Activated CD8-positive, alpha-beta T cell treated with anti-CD3 and anti-CD28 coated beads, Interleukin-2, amount 10 ng/mL, durations not matched to agents 7 days and 5 days (primary cell): ENCODE data around the gene CHRM5. TPM values are rescaled to one million over a fixed set of nuclear protein-coding genes. Genes with fewer than 3 reads are reported as not detected.
A peak's percentile ranks its signal among the peaks of the same experiment; 100 is the strongest.
"Not testable (repeated sequence)": the region's sequence is repeated elsewhere in the genome, so short reads cannot be mapped to it uniquely, and the experiment has no call there.

ENCODE experiments used
- ATAC-seq: fragments of 150-1000 bp; cut with Tn5 transposase; one replicate; pipeline ENCODE4 v1.10.0; 2021; ENCODE audit warnings: moderate library complexity
- CTCF ChIA-PET: fragments of 350-600 bp; sonication (Branson Sonifier 250); formaldehyde crosslinking; loops from one replicate; lab custom pipeline; 2021; ENCODE audit warnings: antibody characterized with exemption; lab: Charles Lee
- POLR2A ChIA-PET: fragments of 350-600 bp; sonication (Branson Sonifier 250); formaldehyde crosslinking; loops from one replicate; lab custom pipeline; 2021; ENCODE audit warnings: antibody characterized with exemption; lab: Charles Lee
- DNase-seq: peaks from one replicate; pipeline ENCODE4 v3.0.0-alpha.2; 2020
- H3K27ac Mint-ChIP-seq: one replicate; pipeline ENCODE4 v1.8.0; 2021; ENCODE audit warnings: mild to moderate bottlenecking, mixed read lengths
- H3K27me3 Mint-ChIP-seq: one replicate; pipeline ENCODE4 v1.8.0; 2021; ENCODE audit warnings: low read depth, mixed read lengths
- H3K36me3 Mint-ChIP-seq: one replicate; pipeline ENCODE4 v1.8.0; 2021; ENCODE audit warnings: low read depth, mixed read lengths
- H3K4me1 Mint-ChIP-seq: one replicate; pipeline ENCODE4 v1.8.0; 2021; ENCODE audit warnings: low read depth, mixed read lengths
- H3K4me3 Mint-ChIP-seq: one replicate; pipeline ENCODE4 v1.8.0; 2021; ENCODE audit warnings: mild to moderate bottlenecking, mixed read lengths
- H3K9me3 Mint-ChIP-seq: one replicate; pipeline ENCODE4 v1.8.0; 2022; ENCODE audit warnings: mixed read lengths; ENCODE audit not compliant: insufficient read depth
- total RNA-seq, 2 experiments: library from RNA; stranded (reverse); gene quantifications; one replicate each; pipeline ENCODE4 v1.2.3, GENCODE V29; 2021

CHRM5 gene
- total RNA-seq, 2 experiments from 2014 or later = not detected

DNA sequence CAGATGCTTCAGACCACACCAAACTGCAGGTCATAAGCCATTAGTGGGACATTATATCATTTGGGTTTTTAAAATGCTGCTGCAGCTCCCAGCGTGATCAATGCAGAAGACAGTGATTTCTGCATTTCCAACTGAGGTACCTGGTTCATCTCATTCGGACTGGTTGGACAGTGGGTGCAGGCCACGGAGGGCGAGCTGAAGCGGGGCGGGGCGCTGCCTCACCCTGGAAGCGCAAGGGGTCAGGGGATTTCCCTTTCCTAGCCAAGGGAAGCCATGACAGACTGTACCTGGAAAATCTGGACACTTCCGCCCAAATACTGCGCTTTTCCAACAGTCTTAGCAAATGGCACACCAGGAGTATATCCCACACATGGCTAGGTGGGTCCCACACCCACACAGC lies 27.4 kb downstream of the CHRM5 start:
- DNase-seq, H3K9me3 Mint-ChIP-seq, ATAC-seq, H3K4me1 Mint-ChIP-seq, POLR2A ChIA-PET, H3K36me3 Mint-ChIP-seq, CTCF ChIA-PET, H3K4me3 Mint-ChIP-seq, H3K27ac Mint-ChIP-seq, H3K27me3 Mint-ChIP-seq: not testable (repeated sequence)

DNA sequence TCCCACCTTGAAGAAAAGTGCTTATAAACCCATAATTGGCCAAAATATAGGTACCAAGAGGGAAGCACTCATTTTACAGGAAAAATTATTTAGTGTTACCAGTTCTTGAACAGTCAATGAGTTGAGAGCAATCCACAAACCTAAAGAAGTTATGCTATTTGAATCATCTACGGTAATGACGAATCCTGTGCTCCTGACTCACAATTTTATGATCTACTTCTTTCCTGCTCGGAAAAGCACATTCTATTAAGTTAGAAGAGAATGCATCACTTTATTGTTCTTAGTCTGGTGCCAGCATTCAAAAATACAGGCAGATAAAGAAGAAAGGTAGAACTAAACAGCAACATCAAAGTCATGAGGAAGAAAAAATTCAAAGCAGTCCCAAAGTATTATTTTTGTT lies 33.2 kb downstream of the CHRM5 start:
- Mint-ChIP-seq H3K36me3 (no peaks in the 10 kb centered on the region), H3K4me1 (no peaks in the 10 kb centered on the region), H3K9me3 (no peaks in the 10 kb centered on the region), H3K4me3 (no peak overlapping the region), H3K27me3 (no peaks in the 10 kb centered on the region), H3K27ac (no peak overlapping the region)
- ChIA-PET POLR2A (no interaction called here), CTCF (no interaction called here)
- ATAC-seq (no peak), DNase-seq (no peak)

DNA sequence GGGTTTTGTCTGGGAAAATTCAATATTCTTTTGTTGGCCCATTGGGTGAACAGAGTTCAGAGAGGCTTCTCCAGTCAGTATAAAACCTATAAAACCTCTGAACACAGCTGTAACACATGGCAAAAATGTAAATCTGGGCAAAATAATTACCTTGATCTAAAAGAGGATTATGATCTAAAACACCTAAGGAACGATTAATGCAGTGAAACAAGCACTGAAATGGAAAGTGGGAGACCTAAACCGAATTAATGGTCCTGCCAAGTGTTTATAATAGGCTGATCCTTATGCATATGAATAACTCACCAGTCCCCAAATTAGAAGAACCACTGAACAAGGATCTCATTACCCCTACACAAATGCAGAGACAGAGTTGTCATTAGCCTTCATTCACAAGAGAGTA lies 38.1 kb downstream of the CHRM5 start:
- Mint-ChIP-seq H3K27ac (no peak overlapping the region), H3K4me3 (no peak overlapping the region), H3K27me3 (no peaks in the 10 kb centered on the region), H3K4me1 (no peaks in the 10 kb centered on the region), H3K36me3 (no peaks in the 10 kb centered on the region), H3K9me3 (no peaks in the 10 kb centered on the region)
- ChIA-PET POLR2A (no interaction called here), CTCF (no interaction called here)
- ATAC-seq (no peak), DNase-seq (no peak)

DNA sequence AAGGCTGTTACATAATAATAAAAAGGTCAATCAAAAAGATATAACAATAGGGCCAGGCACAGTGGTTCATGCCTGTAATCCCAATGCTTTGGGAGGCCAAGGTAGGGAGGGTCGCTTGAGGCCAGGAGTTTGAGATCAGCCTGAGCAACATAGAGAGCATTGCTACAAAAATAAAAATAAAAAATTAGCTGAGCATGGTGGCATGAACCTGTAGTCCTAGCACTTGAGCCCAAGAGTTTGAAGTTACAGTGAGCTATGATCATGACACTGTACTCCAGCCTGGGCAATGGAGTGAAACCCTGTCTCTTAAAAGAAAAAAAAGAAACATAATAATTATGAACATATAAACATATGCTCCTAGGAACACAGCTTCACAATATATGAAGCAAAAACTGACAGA lies 41.4 kb downstream of the CHRM5 start:
- ChIA-PET POLR2A (no interaction called here), CTCF (no interaction called here)
- H3K4me1 Mint-ChIP-seq = no peaks in the 10 kb centered on the region
- no peak overlapping the region for H3K27ac Mint-ChIP-seq
- no peak overlapping the region for H3K4me3 Mint-ChIP-seq
- peaks cover 2% of the 10 kb centered on the region for H3K27me3 Mint-ChIP-seq
- DNase-seq (no peak), ATAC-seq (no peak)
- H3K36me3 Mint-ChIP-seq = no peaks in the 10 kb centered on the region
- no peaks in the 10 kb centered on the region for H3K9me3 Mint-ChIP-seq

DNA sequence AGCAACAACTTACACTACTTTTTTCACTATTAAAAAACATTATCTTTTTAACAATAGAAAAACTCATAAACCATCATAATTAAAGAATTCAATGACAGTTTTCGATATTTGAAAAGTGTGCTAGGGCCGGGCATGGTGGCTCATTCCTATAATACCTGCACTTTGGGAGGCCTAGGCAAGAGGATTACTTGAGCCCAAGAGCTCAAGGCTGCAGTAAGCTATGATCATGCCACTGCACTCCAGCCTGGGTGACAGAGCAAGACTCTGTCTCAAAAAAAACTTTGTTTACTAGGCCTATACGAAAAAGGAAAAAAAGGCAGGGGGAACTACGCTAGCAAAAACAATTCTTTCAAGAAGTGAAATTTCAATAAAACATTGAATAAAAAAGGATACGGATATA lies 42.6 kb downstream of the CHRM5 start:
- no peak overlapping the region for H3K4me3 Mint-ChIP-seq
- H3K36me3 Mint-ChIP-seq = no peaks in the 10 kb centered on the region
- H3K4me1 Mint-ChIP-seq = no peaks in the 10 kb centered on the region
- ChIA-PET CTCF (no interaction called here), POLR2A (no interaction called here)
- ATAC-seq (no peak), DNase-seq (no peak)
- no peak overlapping the region for H3K27ac Mint-ChIP-seq
- H3K27me3 Mint-ChIP-seq = peaks cover 11% of the 10 kb centered on the region
- no peaks in the 10 kb centered on the region for H3K9me3 Mint-ChIP-seq

DNA sequence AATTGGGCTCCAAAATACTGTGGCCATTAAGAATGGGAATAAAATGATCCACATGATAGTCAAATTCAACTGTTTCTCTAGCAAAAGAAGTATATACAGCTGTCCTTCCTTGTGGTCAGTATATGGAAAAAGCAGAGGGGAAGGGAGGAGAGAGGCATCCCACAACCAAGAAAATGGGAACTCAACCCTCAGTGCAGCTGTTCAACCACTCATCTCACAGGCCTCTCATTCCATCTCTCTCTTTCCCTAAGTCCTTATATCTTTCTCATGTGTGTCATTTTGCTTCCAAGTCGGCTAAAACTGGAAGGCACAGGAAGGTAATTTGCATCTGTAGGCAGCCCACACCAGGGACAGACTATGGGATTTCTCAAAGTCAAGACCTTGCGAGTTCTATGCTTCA lies 43.2 kb downstream of the CHRM5 start:
- Mint-ChIP-seq H3K36me3 (no peaks in the 10 kb centered on the region), H3K4me3 (no peak overlapping the region), H3K27me3 (peaks cover 16% of the 10 kb centered on the region), H3K4me1 (no peaks in the 10 kb centered on the region), H3K27ac (no peak overlapping the region), H3K9me3 (no peaks in the 10 kb centered on the region)
- ATAC-seq (no peak), DNase-seq (no peak)
- CTCF ChIA-PET = no interaction called here
- POLR2A ChIA-PET = no interaction called here

DNA sequence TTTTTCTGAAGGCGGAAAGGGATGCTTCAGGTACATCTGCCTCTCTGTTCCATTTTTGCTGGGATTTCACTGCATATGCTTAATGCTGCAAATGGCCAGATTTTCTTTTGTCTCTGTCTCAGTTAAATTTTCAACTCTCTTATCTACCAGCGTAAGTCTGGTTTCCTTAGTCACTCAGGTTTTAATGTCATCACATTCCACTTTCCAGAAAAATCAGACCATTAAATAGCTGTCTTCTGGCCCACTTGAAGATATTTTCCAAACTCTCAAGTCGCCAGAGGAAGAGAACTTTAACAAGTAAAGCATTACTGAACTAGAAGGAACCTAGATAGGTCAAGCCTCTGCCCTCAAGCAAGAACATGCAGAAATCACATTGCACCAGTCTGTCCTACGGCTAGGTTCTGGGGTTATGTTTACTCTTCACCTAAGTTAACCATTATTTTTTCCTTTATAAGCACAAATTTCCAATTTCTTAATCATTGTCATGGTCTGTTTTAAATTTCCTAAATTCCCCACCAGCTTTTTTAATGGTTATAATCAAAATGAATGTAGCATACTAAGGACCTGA lies 44.2 kb downstream of the CHRM5 start:
- Mint-ChIP-seq H3K36me3 (no peaks in the 10 kb centered on the region), H3K4me3 (no peak overlapping the region), H3K9me3 (no peaks in the 10 kb centered on the region), H3K27me3 (peaks cover 20% of the 10 kb centered on the region), H3K27ac (no peak overlapping the region), H3K4me1 (peaks cover 3% of the 10 kb centered on the region)
- DNase-seq = no peak
- POLR2A ChIA-PET = no interaction called here
- no peak for ATAC-seq
- CTCF ChIA-PET = no interaction called here

DNA sequence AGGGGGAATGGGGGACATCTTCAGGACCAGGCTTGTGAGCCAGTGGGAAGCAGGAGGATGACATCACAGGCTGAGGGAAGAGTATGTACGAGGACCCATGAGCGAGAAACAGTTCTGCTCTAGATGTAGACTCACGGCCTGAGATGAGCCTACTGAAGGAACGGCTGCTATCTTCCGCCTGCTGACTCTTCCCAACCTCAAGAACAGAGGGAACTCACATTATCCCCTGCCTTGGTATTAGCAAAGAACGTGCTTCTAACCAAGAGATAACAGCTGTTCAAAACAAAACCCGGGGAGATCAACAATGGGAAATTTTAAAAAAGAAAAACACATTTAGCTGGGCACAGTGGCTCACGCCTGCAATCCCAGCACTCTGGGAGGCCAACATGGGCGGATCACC lies 45.4 kb downstream of the CHRM5 start:
- CTCF ChIA-PET = no interaction called here

DNA sequence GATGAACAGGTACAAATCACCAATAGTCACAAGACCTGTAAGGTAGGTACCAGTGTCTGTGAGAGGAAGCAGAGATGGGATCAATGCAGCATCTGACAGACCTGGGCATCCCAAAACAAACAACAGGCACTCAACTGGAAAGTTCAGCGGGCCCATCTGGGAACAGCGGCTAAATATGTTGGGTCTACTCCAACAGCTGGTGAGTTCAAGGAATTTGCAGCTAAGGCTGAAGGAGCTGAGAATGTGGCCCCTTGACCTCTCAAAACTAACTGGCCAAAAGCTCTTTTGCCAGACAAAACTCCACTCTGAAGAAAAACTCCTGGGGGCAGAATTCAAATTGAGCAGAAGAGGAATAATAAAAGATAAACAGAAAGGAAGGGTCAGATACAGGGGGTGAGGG lies 46.3 kb downstream of the CHRM5 start:
- H3K27ac Mint-ChIP-seq = no peak overlapping the region
- H3K36me3 Mint-ChIP-seq = peaks cover 3% of the 10 kb centered on the region
- no peaks in the 10 kb centered on the region for H3K9me3 Mint-ChIP-seq
- ATAC-seq (no peak), DNase-seq (no peak)
- H3K4me3 Mint-ChIP-seq = no peak overlapping the region
- H3K27me3 Mint-ChIP-seq = peaks cover 20% of the 10 kb centered on the region
- ChIA-PET POLR2A (no interaction called here), CTCF (no interaction called here)
- peaks cover 17% of the 10 kb centered on the region for H3K4me1 Mint-ChIP-seq

More for the DNA sequence above, 45.4 kb downstream of the CHRM5 start:
- POLR2A ChIA-PET = no interaction called here
- Mint-ChIP-seq H3K36me3 (peaks cover 3% of the 10 kb centered on the region), H3K27ac (no peak overlapping the region), H3K27me3 (peaks cover 20% of the 10 kb centered on the region), H3K4me3 (no peak overlapping the region), H3K4me1 (peaks cover 12% of the 10 kb centered on the region), H3K9me3 (no peaks in the 10 kb centered on the region)
- ATAC-seq = no peak
- no peak for DNase-seq

DNA sequence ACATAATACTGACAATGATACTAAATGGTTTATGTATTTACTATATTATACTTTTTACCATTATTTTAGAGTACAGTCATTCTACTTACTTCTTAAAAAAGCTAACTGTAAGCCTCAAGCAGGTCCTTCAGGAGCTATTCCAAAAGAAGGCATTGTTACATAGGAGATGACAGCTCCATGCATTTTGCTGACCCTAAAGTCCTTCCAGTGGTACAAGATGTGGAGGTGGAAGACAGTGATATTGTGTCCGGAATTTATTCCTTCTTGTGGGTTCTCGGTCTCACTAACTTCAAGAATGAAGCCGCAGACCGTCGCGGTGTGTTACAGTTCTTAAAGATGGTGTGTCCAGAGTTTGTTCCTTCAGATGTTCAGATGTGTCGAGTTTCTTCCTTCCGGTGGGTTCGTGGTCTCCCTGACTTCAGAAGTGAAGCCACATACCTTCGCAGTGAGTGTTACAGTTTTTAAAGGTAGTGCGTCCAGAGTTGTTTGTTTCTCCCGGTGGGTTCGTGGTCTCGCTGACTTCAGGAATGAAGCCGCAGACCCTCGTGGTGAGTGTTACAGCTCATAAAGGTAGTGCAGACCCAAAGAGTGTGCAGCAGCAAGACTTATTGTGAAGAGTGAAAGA lies 49.8 kb downstream of the CHRM5 start:
- H3K9me3 Mint-ChIP-seq = no peaks in the 10 kb centered on the region
- peaks cover 20% of the 10 kb centered on the region for H3K4me1 Mint-ChIP-seq
- H3K27ac Mint-ChIP-seq = peak overlapping the region; percentile 77
- H3K4me3 Mint-ChIP-seq = peak overlapping the region; percentile 17
- DNase-seq (peak; percentile 86), ATAC-seq (peak; percentile 82)
- ChIA-PET POLR2A (interaction anchor here (0.7 to 2.2 kb wide), 5 partner anchors 10 to 317 kb away, joined by 4 to 7 read pairs (median 5); partner anchors contain the start of genes EMC7 and PGBD4), CTCF (no interaction called here)
- peaks cover 10% of the 10 kb centered on the region for H3K36me3 Mint-ChIP-seq
- H3K27me3 Mint-ChIP-seq = peaks cover 20% of the 10 kb centered on the region

DNA sequence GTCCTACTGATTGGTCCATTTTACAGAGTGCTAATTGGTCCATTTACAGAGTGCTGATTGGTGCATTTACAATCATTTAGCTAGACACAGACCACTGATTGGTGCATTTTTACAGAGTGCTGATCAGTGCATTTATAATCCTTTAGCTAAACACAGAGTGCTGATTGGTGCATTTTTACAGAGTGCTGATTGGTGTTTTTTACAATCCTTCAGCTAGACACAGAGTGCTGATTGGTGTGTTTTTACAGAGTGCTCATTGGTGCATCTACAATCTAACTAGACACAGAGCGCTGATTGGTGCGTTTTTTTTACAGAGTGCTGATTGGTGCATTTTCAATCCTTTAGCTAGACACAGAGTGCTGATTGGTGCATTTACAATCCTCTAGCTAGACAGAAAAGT lies 50.4 kb downstream of the CHRM5 start:
- peaks cover 20% of the 10 kb centered on the region for H3K27me3 Mint-ChIP-seq
- DNase-seq, H3K9me3 Mint-ChIP-seq, H3K36me3 Mint-ChIP-seq, ATAC-seq: not testable (repeated sequence)
- POLR2A ChIA-PET = interaction anchor here (0.7 to 2.2 kb wide), 4 partner anchors 19 to 317 kb away, joined by 4 to 7 read pairs (median 5); partner anchors contain the start of genes EMC7 and PGBD4
- H3K4me3 Mint-ChIP-seq = peak overlapping the region; percentile 17
- CTCF ChIA-PET = interaction anchor here (0.8 kb wide), 1 partner anchor 21 kb away, joined by 3 read pairs; the partner anchor contains the start of gene AVEN
- peaks cover 20% of the 10 kb centered on the region for H3K4me1 Mint-ChIP-seq
- peak overlapping the region; percentile 77 for H3K27ac Mint-ChIP-seq

DNA sequence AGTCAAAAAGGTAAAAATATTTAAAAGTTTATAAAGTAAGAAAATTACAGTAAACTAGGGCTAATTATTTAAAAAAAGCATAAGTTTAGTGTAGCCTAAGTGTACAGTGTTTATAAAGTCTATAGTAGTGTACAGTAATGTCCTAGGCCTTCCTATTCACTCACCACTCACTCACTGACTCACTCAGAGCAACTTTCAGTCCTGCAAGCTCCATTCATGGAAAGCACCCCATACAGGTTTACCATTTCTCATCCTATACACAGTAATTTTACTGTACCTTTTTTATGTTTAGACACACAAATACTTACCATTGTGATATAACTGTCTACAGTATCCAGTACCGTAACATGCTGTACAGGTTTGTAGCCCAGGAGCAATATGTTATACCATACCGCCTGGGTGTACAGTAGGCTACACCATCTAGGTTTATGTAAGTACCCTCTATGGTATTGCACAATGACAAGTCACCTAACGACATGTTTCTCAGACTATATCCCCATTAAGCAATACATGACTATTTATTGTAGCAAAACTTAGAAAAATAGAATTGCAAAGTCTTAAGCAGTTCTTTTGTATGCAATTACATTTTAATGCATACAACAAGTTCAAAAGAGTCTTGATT lies 51.2 kb downstream of the CHRM5 start:
- ChIA-PET POLR2A (interaction anchor here (1.3 to 2.2 kb wide), 2 partner anchors 20 to 82 kb away, joined by 5 to 7 read pairs; partner anchors contain the start of genes EMC7 and PGBD4), CTCF (interaction anchor here (0.8 kb wide), 1 partner anchor 20 kb away, joined by 3 read pairs; the partner anchor contains the start of gene AVEN)
- H3K9me3 Mint-ChIP-seq = no peaks in the 10 kb centered on the region
- H3K4me3 Mint-ChIP-seq = no peak overlapping the region
- peaks cover 20% of the 10 kb centered on the region for H3K4me1 Mint-ChIP-seq
- peaks cover 10% of the 10 kb centered on the region for H3K36me3 Mint-ChIP-seq
- DNase-seq (no peak), ATAC-seq (no peak)
- no peak overlapping the region for H3K27ac Mint-ChIP-seq
- H3K27me3 Mint-ChIP-seq = peaks cover 19% of the 10 kb centered on the region
